HS-27A (cell line): ENCODE measurements around the gene SLC5A1.
"Not testable (repeated sequence)": the region's sequence is repeated elsewhere in the genome, so short reads cannot be mapped to it uniquely, and the experiment has no call there.

Experiments
- DNase-seq: peaks from one replicate; pipeline ENCODE4 v3.0.0-alpha.2; 2012; ENCODE audit warnings: low read depth, missing footprints

Gene SLC5A1

GRCh38 chr22:32144496-32145274, 101.6 kb downstream of the SLC5A1 start:
- DNase-seq: no peak

DNA sequence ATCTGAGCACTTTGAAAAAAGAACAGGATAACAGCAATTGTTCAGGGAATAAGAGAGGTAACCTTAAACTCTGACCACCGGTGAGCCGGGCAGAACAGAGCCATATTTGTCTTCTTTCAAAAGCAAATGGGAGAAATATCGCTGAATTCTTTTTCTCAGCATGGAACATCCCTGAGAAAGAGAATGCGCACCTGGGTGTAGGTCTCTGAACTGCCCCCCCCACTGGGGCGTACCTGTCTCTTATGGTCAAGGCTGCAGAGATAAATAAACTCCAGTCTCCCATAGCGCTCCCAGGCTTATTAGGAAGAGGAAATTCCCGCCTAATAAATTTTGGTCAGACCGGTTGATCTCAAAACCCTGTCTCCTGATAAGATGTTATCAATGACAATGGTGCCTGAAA, 104.1 kb downstream of the SLC5A1 start:
- not testable (repeated sequence) for DNase-seq

DNA sequence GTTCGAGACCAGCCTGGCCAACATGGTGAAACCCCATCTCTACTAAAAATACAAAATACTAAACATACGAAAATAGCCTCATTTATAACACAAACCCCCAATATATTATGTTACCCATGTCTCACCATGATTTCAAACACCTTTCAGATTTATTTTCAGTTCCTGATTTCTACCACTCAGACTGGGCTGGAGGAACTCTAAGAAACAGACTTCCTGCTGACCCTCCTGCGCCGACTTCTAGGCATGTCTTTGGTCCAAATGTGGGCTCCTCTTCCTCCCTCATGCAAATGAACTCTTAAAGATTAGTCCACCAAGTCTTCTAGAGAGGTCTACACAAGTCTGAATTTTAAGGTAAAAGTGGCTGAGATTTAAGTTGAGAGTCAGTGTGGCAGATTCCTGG, 105.3 kb downstream of the SLC5A1 start:
- DNase-seq: not testable (repeated sequence)

DNA sequence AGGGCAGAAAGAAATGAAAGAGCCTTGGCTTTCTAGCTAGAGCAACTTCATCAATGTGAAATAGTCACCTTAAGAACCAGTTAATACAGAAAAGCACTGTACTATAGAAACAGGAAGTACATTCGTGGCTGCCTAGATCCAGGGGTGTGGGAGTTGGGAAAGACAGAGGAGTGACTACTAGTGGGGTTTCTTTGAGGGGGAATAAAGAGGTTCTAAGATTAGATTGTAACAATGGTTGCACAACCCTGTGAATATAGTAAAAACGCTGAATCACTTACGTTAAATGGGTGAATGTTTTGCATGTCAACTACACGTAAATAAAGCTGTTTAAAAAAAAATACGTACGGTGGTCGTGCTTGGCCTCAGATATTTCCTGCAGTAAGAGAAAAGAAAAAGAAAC, 107.6 kb downstream of the SLC5A1 start:
- DNase-seq: not testable (repeated sequence)

DNA sequence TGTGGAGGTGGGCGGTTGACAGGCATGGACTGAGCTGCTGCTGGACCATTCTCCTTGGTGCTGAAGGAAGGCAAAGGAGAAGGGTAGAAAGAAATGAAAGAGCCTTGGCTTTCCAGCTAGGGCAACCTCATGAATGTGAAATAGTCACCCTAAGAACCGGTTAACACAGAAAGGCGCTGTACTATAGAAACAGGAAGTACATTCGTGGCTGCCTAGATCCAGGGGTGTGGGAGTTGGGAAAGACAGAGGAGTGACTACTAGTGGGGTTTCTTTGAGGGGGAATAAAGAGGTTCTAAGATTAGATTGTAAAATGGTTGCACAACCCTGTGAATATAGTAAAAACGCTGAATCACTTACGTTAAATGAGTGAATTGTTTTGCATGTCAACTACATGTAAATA, 108.6 kb downstream of the SLC5A1 start:
- not testable (repeated sequence) for DNase-seq

DNA sequence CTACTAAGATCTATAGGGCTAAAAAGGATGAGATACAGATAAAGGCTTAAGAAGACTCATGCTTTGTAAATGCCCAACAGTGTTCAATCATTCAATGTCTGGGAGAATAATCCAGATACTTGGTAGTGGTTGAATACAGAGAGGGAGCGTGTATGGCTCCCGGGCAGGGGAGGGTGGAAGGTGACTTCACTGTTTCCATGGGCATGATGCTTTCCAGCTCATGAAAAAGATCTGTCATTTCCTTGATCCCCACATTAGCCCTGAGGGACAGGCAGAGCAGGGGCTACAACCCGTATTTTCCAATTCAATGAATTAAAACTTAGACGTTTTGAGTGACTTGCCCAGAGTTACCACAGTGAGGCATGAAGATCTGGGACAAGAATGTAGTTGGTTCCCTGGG, 111.7 kb downstream of the SLC5A1 start:
- DNase-seq: not testable (repeated sequence)

DNA sequence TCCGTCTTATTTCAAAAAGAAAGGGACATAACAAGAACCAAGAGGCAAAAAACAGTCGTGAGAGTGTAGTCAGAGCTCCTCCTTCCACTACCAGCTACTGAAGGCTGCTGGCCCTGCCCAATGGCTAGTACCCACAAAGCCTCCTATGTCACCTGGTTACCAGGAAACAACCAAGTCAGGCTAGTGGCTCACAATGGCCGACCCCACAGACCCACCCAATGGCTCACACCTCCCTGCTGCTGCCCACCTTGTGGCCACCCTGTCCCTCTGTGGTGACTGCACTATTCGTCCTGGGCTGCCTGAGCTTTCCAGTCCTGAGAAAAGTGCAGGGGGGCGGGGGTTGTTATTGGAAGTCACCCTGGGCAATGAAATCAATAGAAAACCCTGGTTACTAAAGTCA, 114.6 kb downstream of the SLC5A1 start:
- DNase-seq: not testable (repeated sequence)

DNA sequence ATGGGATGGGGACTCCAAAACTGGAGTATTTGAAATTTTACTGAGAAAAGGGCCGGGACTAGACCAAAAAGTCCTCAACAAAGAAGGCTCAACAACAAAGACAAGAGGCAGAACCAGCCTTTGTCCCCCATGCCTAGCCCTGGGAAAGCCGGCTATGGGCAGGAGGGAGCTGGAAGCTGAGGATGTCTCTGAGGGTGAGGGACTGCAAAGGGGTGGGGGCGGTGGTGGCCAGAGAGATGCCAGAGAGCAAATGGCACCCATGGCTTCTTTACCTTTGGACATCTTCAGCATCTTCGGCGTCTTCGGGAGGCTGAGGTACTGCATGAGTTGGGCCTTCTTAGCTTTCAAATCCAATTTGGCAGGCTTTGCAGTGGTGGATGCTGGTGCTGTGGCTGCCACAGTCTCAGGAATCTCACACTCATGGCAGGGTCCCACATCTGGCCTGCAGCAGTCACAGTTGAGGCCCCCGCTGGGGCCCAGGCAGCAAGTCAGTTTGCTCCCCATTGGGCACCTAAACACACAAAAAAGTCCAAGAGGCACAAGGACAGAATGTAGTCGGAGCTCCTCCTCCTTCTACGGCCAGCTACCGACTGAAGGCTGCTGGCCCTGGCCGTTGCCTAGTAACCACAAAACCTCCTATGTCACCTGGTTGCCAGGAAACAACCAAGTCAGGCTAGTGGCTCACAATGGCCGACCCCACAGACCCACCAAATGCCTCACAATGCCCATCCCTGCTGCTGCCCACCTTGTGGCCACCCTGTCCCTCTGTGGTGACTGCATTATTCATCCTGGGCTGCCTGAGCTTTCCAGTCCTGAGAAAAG, 115.9 kb downstream of the SLC5A1 start, which contains the start of gene C22orf42:
Gene C22orf42, minus strand, starts transcription at position 592 of the 822 bp plus-strand sequence. Its CDS starts 88 bp downstream, at position 504.
- no peak for DNase-seq

- DNase-seq: not testable (repeated sequence)
Measured at GRCh38 chr22:32160411-32160810, 117.3 kb downstream of the SLC5A1 start.
